ENCODE measurements around the gene WWOX. TPM values are rescaled to one million over a fixed set of nuclear protein-coding genes. Genes with fewer than 3 reads are reported as not detected.
"Not testable (repeated sequence)": the region's sequence is repeated elsewhere in the genome, so short reads cannot be mapped to it uniquely, and the experiment has no call there.

WWOX gene
- total RNA-seq, 1 donor = 8.2 TPM

DNA sequence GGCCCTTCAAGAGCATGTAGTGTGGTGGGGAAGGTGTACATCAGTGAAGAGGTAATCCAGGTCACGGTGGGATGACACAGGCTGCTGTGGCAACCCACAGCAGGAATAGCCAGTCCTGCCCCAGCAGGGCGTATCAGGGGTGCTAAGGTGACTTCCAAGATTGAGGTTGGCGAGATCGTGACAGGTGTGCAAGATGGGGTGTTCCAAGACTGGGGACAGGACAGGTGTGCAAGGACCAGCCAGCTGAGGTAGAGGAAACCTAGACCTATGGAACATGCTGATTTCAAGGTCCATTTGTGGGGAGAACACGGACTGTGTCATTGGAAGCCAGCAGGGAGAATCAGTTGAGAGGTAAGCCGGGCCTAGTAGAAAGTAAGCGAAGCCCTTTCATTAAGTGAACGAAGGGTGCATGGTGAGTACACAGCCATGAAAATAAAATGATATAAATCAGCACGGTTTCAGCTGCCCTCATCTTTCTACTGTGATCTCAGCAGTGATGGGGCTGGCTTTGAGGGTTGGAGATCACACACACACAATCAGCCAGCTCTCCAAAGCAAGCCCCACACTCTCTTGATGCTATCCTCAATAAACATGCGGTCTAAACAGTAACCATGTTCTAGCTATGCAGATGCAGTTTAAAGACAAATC, 497.0 kb downstream of the WWOX start:
- DNase-seq (ENCODE audit: low read depth) = no peak
- H3K4me3 ChIP-seq (ENCODE audit: low read depth, low read length) = no peak overlapping the region
- TF ChIP-seq, protein P1, sequence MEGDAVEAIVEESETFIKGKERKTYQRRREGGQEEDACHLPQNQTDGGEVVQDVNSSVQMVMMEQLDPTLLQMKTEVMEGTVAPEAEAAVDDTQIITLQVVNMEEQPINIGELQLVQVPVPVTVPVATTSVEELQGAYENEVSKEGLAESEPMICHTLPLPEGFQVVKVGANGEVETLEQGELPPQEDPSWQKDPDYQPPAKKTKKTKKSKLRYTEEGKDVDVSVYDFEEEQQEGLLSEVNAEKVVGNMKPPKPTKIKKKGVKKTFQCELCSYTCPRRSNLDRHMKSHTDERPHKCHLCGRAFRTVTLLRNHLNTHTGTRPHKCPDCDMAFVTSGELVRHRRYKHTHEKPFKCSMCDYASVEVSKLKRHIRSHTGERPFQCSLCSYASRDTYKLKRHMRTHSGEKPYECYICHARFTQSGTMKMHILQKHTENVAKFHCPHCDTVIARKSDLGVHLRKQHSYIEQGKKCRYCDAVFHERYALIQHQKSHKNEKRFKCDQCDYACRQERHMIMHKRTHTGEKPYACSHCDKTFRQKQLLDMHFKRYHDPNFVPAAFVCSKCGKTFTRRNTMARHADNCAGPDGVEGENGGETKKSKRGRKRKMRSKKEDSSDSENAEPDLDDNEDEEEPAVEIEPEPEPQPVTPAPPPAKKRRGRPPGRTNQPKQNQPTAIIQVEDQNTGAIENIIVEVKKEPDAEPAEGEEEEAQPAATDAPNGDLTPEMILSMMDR (IDR thresholded peaks at IDR 0.05; ENCODE audit: insufficient read depth, low read depth, low read length) = no peak

DNA sequence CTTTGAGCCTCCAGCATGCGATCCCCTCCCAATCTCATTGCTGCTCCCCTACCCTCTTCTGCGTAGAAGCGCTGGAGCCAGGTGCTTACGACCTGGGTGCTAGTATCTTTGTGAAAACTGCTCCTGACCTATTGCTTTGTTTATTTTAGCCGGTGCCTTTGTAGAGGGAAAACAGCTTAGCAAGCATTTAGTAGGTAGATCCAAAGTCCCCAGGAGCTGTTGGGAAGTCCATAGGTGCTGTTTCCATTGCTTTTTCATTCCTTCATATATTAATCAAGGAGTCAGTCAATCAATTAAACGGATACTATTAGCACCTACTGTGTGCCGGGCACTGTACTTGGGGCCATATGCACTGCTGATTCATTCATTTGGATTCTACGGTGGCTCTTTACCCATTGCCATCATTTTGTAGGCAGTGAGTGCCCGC, 497.6 kb downstream of the WWOX start:
- TF ChIP-seq, protein P1 (IDR thresholded peaks at IDR 0.05; ENCODE audit: insufficient read depth, low read depth, low read length) = no peak

DNA sequence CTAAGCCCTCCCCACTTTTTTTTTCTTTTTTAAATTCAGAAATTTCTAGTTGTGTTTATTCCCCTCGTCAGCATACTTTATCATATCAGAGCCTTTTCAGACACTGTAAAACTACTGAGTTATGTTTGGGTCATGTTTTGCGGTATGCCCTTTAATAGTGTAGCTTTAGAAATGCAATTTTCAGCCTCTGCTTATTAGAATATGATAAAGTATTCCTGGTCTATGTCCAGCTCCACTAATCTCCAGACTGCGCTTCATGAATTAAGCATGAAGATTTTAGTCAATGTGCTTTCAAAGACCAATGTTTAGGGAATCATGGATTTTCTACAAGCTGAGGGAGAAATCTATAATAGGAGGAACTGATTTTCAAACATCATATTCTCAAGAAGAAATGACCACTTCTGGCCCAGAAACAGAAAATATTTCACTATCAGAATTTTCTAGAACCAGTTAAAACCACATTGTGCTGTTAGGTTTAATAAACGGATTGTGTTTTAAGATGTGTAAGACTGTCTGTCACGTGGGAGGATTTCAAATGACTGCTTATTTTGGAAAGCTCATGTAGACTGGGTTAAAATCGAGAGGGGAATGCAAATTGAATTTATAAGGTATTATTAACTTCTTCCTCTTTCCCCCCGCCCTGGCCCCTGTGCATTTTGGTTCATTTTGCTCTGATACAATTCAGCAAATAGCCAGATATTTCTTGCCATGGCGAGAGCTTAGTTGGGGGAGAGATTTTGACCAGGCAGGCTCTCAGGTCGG, 498.5 kb downstream of the WWOX start:
- no peak overlapping the region for H3K4me3 ChIP-seq (ENCODE audit: low read depth, low read length)
- DNase-seq (ENCODE audit: low read depth) = peak; percentile 29
- TF ChIP-seq, protein P1 (IDR thresholded peaks at IDR 0.05; ENCODE audit: insufficient read depth, low read depth, low read length) = no peak

More for the DNA sequence above, 497.6 kb downstream of the WWOX start:
- H3K4me3 ChIP-seq (ENCODE audit: low read depth, low read length) = no peak overlapping the region
- DNase-seq (ENCODE audit: low read depth) = no peak

DNA sequence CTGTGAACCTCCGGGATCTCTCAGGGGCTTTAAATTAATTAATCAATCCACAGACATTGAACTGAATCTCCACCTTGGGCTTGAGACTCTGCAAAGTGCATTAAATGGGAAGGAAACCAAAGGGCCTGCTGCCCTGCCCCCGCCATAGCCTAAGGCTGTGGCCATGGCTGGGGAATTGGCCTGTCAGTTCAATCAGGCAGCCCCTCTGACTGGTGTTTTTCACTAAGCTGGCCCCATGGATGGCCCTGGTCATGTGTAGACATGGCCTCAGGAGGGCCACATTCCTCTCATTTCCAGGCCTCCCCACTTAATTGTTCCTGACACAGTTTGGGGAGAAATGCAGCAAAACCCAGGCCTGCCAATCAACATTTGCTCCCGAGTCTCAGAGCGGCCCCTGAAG, 499.8 kb downstream of the WWOX start:
- H3K4me3 ChIP-seq (ENCODE audit: low read depth, low read length) = no peak overlapping the region
- TF ChIP-seq, protein P1 (IDR thresholded peaks at IDR 0.05; ENCODE audit: insufficient read depth, low read depth, low read length) = no peak
- DNase-seq (ENCODE audit: low read depth) = no peak

DNA sequence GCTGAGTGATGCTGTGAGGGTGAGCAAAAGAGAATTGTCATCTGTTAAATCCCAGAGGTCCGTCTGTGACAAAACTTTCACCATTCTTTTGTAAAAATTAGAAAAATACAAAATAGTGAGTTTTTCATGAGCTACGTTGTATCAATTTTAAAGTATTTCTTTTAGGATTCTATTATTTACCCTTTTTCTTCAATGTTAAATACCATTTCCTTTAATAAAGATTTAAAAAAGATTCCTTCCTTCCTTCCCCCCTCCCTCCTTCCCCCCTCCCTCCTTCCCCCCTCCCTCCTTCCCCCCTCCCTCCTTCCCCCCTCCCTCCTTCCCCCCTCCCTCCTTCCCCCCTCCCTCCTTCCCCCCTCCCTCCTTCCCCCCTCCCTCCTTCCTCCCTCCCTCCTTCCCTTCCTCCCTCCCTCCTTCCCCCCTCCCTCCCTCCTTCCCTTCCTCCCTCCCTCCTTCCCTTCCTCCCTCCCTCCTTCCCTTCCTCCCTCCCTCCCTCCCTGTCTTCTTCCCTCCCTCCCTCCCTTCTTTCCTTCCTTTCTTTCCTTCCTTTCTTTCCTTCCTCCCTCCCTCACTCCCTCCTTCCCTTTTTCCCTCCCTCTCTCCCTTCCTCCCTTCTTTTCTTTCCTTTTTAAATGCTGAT, 505.1 kb downstream of the WWOX start:
- not testable (repeated sequence) for DNase-seq (ENCODE audit: low read depth); H3K4me3 ChIP-seq (ENCODE audit: low read depth, low read length)

DNA sequence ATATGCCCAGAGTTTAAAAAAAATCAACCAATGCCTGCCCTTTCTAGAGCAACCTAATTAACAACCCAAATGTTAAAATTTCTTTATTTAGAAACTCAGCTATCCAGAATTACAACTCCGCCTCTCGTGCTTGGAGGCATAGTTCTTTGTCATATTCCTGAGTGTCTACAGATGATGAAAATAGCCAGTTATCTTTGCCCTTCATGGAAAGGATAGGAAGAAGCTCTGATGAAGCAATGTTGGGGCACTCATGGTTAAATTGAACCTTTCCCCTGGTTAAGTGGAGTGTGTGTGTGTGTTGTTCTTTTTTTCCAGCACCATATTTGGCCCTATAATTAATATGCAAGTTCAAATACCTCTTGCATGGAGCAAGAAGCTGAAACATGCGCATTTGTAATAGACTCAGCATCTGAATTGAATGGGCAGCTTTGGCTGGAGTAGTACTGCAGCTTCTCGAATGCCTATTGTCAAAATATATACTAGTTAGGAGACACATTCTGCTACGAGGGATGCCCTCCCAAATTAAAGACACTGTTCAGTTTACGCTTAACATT, 506.2 kb downstream of the WWOX start:
- no peak for DNase-seq (ENCODE audit: low read depth)

More for the DNA sequence above, 506.2 kb downstream of the WWOX start:
- no peak overlapping the region for H3K4me3 ChIP-seq (ENCODE audit: low read depth, low read length)
- TF ChIP-seq, protein P1 (IDR thresholded peaks at IDR 0.05; ENCODE audit: insufficient read depth, low read depth, low read length) = no peak
